ENCODE measurements around the gene KCTD11. TPM values are rescaled to one million over a fixed set of nuclear protein-coding genes. Genes with fewer than 3 reads are reported as not detected.

The KCTD11 gene
- total RNA-seq, 1 donor from 2014 or later, result 15.5 TPM

DNA sequence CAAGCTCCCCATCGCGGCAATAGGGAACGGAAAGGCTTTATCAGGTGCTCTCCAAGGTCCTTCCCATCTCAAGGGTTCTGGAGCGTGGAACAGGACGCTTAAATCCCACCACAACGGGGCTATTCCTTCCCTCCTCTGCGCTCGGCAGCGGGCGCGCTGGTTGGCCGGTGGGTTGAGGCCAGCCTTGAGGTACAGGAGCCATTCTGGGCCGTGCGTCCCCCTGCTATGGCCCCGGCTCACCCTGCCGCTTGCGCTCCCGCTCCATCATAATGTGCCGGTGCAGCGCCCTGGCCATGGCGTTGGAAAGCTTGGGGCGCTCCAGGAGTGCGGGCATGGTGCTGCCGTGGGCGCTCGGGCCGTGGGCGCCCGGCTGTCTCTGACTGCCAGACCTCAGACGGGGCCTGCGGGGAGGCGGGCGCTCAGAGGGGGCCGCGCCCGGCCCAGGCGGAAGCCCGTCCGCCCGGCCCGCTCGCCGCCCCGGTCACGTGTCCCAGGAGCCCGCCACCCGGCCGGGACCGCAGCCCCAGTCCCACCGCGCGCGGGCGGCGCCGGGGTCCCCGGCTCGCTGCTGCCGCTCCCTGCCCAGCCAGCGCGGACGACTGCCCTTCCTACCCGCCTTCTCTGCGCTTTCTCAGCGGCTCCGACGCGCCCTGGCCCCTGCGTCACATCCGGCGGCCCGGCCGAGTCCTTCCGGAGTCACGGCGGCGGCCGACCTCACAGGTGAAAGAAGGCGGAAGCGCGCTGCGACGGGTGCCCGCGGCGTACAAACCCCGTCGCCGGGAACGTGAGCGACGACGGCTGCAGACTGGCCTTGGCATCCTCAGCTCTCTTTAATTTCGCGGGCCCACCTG is 37.0 kb upstream of the KCTD11 start, which contains the start of gene GPS2:
TSS of gene GPS2 (minus strand) at position 642 of the 851 bp plus-strand sequence. CDS start at position 334, 308 bp downstream.
- Histone ChIP-seq H3K27me3 (ENCODE audit: control insufficient read depth, insufficient read depth, low read length) (no peaks in the 10 kb centered on the region), H3K36me3 (ENCODE audit: control insufficient read depth, insufficient read depth, low read length) (peaks cover 7% of the 10 kb centered on the region), H3K4me3 (ENCODE audit: low read depth, low read length) (peak within 1 kb of the TSS; percentile 69)
- no peak for DNase-seq (ENCODE audit: low read depth)
- TF ChIP-seq, protein P1, sequence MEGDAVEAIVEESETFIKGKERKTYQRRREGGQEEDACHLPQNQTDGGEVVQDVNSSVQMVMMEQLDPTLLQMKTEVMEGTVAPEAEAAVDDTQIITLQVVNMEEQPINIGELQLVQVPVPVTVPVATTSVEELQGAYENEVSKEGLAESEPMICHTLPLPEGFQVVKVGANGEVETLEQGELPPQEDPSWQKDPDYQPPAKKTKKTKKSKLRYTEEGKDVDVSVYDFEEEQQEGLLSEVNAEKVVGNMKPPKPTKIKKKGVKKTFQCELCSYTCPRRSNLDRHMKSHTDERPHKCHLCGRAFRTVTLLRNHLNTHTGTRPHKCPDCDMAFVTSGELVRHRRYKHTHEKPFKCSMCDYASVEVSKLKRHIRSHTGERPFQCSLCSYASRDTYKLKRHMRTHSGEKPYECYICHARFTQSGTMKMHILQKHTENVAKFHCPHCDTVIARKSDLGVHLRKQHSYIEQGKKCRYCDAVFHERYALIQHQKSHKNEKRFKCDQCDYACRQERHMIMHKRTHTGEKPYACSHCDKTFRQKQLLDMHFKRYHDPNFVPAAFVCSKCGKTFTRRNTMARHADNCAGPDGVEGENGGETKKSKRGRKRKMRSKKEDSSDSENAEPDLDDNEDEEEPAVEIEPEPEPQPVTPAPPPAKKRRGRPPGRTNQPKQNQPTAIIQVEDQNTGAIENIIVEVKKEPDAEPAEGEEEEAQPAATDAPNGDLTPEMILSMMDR (IDR thresholded peaks at IDR 0.05; ENCODE audit: insufficient read depth, low read length, poor library complexity, severe bottlenecking), result no peak

- TF ChIP-seq, protein P1 (IDR thresholded peaks at IDR 0.05; ENCODE audit: insufficient read depth, low read length, poor library complexity, severe bottlenecking), result no peak
- H3K36me3 ChIP-seq (ENCODE audit: control insufficient read depth, insufficient read depth, low read length), result peaks cover 6% of the 10 kb centered on the region
Observed at GRCh38 chr17:7315570-7316235, 36.3 kb upstream of the KCTD11 start.

GRCh38 chr17:7317161-7317803 is 34.7 kb upstream of the KCTD11 start:
- TF ChIP-seq, protein P1 (IDR thresholded peaks at IDR 0.05; ENCODE audit: insufficient read depth, low read length, poor library complexity, severe bottlenecking), result no peak
- Histone ChIP-seq H3K4me3 (ENCODE audit: low read depth, low read length) (no peak overlapping the region), H3K27me3 (ENCODE audit: control insufficient read depth, insufficient read depth, low read length) (no peaks in the 10 kb centered on the region), H3K36me3 (ENCODE audit: control insufficient read depth, insufficient read depth, low read length) (peaks cover 6% of the 10 kb centered on the region)
- no peak for DNase-seq (ENCODE audit: low read depth)

More at GRCh38 chr17:7315570-7316235, 36.3 kb upstream of the KCTD11 start:
- no peak for DNase-seq (ENCODE audit: low read depth)
- Histone ChIP-seq H3K4me3 (ENCODE audit: low read depth, low read length) (peak overlapping the region; percentile 69), H3K27me3 (ENCODE audit: control insufficient read depth, insufficient read depth, low read length) (no peaks in the 10 kb centered on the region)

DNA sequence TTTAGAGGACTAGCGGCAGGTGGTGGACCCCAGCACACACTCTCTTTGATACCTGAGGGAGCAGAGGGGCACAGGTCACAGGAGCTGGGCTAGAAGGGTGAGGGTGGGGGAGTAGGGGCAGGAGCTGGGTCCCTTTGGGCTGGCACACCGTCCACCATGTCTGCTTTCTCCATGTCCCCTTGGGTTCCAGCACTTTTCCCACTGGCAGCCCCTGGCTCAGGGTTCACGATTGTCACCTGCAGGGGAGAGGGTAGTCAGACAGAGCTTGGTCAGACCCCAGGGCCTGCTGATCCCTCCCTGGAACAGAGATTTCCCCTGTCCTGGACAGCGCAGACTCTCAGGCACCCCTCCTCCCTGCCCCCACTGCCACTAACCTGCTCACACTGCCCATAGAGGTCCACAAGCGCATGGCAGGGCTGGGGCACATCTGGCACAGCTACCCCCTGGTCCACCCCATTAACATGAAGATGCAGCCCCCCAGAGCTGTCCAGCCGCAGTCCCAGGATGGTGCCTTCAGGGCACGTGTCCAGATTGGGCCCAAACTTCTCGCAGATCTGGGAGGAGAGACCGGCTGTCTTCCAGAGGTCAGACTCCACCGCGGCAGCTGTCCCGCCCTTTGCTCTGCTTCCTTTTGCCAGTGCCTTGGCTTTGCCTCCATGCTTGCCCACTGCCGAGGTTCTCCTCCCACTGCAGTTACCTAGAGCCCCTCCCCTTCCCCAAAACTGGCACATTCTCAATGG is 33.7 kb upstream of the KCTD11 start:
- no peak for DNase-seq (ENCODE audit: low read depth)
- no peak overlapping the region for H3K4me3 ChIP-seq (ENCODE audit: low read depth, low read length)
- H3K27me3 ChIP-seq (ENCODE audit: control insufficient read depth, insufficient read depth, low read length), result no peaks in the 10 kb centered on the region
- TF ChIP-seq, protein P1 (IDR thresholded peaks at IDR 0.05; ENCODE audit: insufficient read depth, low read length, poor library complexity, severe bottlenecking), result no peak
- H3K36me3 ChIP-seq (ENCODE audit: control insufficient read depth, insufficient read depth, low read length), result peaks cover 4% of the 10 kb centered on the region

DNA sequence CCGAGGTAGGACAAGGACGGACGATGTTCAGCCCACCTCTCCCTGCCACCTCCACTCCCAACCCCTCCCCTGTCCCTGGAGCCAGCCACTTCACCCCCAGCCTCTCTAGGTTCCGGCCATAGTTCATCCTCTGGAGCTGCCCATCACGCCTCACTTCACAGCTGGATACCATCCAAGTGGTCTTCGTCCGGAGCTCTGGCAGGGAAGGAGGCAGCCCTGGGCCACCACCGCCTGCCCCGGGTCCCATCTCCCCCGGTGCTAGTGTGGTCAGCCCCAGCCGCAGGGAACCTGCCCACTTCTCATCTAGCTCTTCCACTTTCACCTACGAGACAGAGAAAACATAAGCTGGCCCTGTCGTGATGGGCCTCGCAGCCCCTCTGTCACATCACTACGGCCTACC is 30.5 kb upstream of the KCTD11 start:
- no peak for DNase-seq (ENCODE audit: low read depth)
- Histone ChIP-seq H3K36me3 (ENCODE audit: control insufficient read depth, insufficient read depth, low read length) (peaks cover 5% of the 10 kb centered on the region), H3K4me3 (ENCODE audit: low read depth, low read length) (no peak overlapping the region), H3K27me3 (ENCODE audit: control insufficient read depth, insufficient read depth, low read length) (no peaks in the 10 kb centered on the region)
- TF ChIP-seq, protein P1 (IDR thresholded peaks at IDR 0.05; ENCODE audit: insufficient read depth, low read length, poor library complexity, severe bottlenecking), result no peak
